ENCODE measurements around the gene FAM193A.
"Not testable (repeated sequence)": the region's sequence is repeated elsewhere in the genome, so short reads cannot be mapped to it uniquely, and the experiment has no call there.

FAM193A gene

DNA sequence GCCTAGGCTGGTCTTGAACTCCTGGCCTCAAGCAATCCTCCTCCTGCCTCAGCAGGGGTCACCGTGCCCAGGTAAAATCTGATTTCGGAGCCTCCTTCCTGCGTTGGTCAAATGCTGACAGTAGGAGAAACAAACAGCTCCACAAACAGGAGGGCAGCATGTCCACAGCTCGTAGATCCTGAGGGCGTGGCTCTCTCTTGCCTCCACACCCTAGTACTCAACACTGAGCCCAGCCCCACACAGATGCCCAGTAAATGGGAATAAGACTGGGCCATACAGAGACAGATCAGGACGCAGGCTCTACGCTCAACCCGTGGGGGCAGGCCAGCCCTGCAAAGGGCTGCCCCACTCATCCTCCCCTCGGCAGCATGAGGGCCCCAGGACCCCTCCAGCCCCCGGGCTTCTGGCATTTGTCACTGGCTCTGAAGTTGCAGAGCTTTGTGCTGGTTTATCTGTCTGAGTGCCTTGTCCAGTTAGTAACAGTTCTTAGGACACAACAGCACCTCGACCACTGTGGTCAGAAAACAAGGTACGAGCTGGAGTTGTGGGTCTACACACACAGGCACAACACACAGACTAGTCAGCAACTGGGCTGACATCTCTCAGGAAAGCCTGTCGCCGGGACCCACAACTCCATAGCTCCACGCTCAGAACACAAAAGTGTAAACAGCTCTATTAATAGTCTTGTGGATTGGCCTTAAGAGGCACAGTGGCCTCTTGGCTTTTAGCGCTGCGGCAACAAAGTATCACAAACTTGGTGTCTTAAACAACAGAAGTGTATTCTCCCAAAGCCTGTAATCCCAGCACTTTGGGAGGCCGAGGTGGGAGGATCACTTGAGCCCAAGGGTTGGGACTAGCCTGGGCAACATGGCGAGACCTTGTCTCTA is 214.5 kb downstream of the FAM193A start:
- DNase-seq (ENCODE audit: low read depth), result no peak

- no peak for DNase-seq (ENCODE audit: low read depth)
Measured at GRCh38 chr4:2753436-2753835, 217.0 kb downstream of the FAM193A start.

- no peak for DNase-seq (ENCODE audit: low read depth)
Measured at GRCh38 chr4:2754848-2755819, 218.7 kb downstream of the FAM193A start.

DNA sequence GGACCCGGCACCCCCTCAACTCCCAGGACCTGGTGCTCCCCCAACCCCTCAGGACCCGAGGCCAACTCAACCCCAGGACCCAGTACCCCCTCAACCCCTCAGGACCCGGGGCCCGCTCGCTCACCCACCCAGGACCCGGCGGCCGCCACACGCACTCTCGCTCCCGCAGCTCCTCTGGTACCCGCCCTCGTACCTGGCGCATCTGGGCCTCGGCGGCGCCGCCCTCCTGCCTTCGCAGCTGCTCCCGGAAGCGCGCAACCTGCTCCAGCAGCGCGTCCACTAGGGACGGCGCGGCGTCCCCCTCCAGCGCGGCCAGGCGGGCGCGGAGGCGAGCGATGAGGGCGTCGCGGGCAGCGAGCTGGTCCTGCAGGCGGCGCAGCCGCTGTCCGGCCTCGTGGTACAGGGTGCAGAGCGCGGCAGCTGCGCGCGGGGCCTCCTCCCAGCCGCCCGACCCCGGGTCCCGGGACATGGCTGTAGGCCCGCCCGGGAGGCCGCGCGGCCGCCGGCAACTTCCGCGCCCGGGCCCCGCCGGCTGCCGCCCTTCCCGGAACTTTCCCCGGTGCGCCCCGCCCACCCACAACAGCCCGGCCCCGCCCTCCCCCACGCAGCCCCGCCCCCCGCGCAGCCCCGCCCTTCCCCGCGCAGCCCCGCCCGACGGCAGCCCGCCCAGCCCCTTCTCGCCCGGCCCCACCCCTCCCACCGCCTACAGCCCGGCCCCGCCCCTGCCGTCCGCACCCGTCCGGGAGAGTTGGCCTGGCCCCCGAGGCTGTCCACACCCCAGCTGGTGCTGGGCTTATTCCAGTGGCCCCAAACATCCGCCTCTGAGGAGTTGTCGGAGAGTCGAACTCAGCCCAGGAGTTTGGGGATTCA is 219.6 kb downstream of the FAM193A start, which contains the start of gene TNIP2:
Gene TNIP2 (minus strand): TSS at position 516 of the 870 bp plus-strand sequence. CDS start 47 bp downstream, at position 469.
- DNase-seq (ENCODE audit: low read depth), result peak; percentile 55

DNA sequence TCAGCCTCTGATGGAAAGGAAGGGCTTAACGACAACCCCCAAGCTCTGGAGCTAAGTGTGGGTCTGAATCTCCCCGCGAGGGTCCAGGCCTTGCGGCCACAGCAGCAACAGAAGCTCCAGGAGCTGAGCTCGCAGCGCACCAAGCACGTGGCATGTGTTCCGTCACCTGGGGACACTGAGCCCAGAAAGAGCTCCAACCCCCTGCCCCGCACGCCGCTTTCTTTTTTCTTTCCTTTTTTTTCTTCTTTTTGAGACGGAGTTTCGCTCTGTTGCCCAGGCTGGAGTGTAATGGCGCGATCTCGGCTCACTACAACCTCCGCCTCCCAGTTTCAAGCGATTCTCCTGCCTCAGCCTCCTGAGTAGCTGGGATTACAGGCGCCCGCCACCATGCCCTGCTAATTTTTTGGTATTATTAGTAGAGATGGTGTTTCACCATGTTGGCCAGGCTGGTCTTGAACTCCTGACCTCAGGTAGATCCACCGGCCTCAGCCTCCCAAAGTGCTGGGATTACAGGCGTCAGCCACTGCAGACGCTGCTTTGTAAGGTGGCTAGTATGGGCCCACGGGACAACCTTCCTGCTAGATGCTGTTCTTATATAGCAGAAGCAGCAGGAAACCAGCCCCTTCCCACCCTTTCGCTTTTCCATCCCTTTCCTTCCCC is 220.4 kb downstream of the FAM193A start:
- DNase-seq (ENCODE audit: low read depth), result no peak

GRCh38 chr4:2757426-2757825 is 221.0 kb downstream of the FAM193A start:
- no peak for DNase-seq (ENCODE audit: low read depth)

DNA sequence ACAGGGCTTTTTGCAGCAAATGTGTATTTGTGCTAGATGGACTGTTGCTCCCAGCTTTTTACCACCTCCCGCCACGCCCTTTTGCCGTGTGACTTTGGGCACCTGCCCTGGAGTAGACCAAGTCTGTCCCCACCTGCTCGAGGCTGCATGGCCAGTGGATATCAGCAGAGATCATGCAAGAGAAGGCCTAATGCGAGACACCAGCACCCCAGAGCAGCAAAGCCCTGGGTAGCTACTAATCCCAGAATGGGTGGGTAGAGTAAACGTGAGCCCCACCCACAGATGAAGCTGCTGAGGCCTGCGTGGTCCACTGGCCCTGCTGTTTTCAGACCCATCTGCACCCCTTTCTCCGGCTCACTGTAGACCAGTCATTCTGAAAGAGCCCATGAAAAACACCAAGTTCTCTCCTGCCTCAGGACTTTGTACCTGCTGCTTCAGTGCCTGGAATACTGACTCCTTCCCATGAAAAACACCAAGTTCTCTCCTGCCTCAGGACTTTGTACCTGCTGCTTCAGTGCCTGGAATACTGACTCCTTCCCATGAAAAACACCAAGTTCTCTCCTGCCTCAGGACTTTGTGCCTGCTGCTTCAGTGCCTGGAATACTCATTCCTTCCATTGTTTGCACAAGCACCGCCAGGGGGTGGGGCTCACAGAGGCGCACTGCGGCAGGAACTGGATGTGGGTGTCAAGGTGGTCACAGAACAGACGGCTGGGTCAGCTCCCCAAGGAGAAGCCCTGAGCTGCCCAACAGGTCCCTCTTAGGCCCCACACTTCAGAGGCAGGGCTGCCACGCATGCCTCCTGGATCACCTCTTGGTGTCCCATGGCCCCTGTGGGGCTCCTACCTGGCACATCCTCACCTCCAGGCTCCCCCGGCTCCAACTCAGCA is 224.8 kb downstream of the FAM193A start:
- no peak for DNase-seq (ENCODE audit: low read depth)

GRCh38 chr4:2762048-2762447 is 225.6 kb downstream of the FAM193A start:
- DNase-seq (ENCODE audit: low read depth), result no peak

DNA sequence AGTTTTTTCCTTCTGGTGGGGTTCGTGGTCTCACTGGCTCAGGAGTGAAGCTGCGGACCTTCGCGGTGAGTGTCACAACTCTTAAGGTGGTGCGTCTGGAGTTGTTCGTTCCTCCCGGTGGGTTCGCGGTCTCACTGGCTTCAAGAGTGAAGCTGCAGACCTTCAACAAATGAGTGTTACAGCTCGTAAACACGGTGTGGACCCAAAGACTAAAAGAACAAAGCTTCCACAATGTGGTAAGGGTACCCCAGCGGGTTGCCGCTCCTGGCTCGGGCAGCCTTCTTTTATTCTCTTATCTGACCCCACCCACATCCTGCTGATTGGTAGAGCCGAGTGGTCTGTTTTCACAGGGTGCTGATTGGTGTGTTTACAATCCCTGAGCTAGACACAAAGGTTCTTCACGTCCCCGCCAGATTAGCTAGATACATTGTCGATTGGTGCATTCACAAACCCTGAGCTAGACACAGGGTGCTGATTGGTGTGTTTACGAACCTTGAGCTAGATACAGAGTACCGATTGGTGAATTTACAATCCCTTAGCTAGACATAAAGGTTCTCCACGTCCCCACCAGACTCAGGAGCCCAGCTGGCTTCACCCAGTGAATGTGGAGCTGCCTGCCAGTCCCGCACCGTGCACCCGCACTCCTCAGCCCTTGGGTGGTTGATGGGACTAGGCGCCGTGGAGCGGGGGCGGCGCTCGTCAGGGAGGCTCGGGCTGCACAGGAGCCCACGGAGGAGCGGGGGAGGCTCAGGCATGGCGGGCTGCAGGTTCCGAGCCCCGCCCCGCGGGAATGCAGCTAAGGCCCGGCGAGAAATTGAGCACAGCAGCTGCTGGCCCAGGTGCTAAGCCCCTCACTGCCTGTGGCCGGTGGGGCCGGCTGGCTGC is 226.3 kb downstream of the FAM193A start:
- DNase-seq (ENCODE audit: low read depth), result not testable (repeated sequence)

DNA sequence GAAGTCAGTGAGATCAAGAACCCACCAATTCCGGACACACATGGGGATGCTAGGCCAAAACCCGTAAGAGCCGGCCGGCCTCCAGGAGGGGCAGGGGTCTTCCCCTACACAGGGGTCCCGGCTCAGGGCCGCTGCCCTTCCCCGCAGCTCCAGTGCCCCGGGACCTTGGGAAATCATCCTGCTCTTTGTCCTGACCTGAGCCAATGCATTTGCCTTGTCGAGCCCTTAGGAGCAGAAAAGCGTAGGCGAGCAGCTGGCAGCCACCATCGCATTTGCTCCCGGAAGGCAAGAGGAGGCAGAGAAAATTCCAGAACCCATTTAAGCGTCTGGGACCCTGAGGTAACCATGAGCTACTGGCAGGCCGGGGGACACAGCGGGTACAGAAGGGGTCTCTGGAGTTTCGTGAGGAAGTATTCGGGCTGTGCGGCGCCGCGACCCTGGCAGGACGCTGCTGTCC is 227.1 kb downstream of the FAM193A start:
- DNase-seq (ENCODE audit: low read depth), result no peak

- no peak for DNase-seq (ENCODE audit: low read depth)
Measured at GRCh38 chr4:2765832-2766526, 229.5 kb downstream of the FAM193A start.

- DNase-seq (ENCODE audit: low read depth), result no peak
Measured at GRCh38 chr4:2767046-2767704, 230.7 kb downstream of the FAM193A start.

DNA sequence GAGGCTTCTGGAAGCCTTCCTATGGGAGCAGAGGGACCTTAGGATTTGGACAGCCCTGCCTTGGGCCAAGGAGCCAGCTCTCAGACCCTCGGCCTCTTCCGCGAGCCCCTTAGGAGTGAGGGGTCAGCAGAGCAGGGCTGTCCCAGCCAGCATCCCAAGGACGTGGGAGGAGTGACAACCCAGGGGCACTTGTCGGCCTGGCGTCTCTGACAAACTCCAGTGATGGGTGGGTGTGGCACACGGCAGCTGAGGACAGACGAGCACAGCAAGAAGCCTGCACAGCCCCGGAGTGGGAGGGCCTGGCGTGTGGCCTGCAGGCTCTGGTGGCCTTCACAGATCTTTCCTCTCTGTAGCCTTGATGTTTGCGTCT is 231.2 kb downstream of the FAM193A start:
- DNase-seq (ENCODE audit: low read depth), result no peak

GRCh38 chr4:2768124-2768523 is 231.7 kb downstream of the FAM193A start:
- DNase-seq (ENCODE audit: low read depth), result no peak

DNA sequence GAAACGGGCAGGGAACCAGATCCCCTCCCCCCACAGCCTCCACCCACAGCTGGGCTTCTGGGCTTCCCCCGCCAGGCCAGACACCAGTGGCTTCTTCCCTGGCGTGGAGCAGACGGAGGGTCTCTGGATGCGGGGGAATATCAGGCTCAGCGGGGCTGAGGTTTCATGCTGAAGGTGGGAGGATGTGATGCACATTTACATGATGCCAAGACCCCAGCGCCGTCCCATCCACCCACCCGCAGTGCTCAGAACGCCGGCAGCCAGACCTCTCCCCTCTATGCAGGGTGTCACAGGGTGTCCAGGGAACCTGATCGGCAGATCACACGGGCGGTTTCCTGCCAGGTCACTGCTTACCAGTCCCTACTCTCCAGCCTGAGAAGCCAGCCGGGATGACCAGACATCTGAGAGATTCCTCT is 232.5 kb downstream of the FAM193A start:
- no peak for DNase-seq (ENCODE audit: low read depth)

- DNase-seq (ENCODE audit: low read depth), result no peak
Measured at GRCh38 chr4:2771264-2771663, 234.8 kb downstream of the FAM193A start.

GRCh38 chr4:2780643-2781042 is 244.2 kb downstream of the FAM193A start:
- not testable (repeated sequence) for DNase-seq (ENCODE audit: low read depth)

- no peak for DNase-seq (ENCODE audit: low read depth)
Measured at GRCh38 chr4:2781911-2782310, 245.5 kb downstream of the FAM193A start.
